A549 (cell line): Measurements from ENCODE around the gene PTPRG. TPM values are rescaled to one million over a fixed set of nuclear protein-coding genes. Genes with fewer than 3 reads are reported as not detected.

Experiments
- ATAC-seq, 2 experiments: fragments of 200-7000 bp in 1 of 2; fragments of >200 bp in 1 of 2; cut with Nextera tagmentation in 1 of 2; cut with Tn5 transposase in 1 of 2; 3 replicates each; pipeline versions ENCODE4 v1.8.0 to v1.9.1; 2018 to 2020; ENCODE audit warnings: mild to moderate bottlenecking in 1 of 2, moderate library complexity in 1 of 2
- CTCF ChIA-PET: fragments of 300-600 bp; sonication (Branson Sonifier 250); formaldehyde crosslinking; extraction: SDS; loops from one replicate; lab custom pipeline; 2021; ENCODE audit warnings: antibody characterized with exemption, inconsistent platforms; lab: Yijun Ruan, JAX
- POLR2A ChIA-PET: fragments of 350-600 bp; formaldehyde crosslinking; extraction: SDS; loops from one replicate; lab custom pipeline; 2021; ENCODE audit warnings: antibody characterized with exemption, inconsistent platforms; lab: Yijun Ruan, JAX
- DNase-seq, 2 experiments: peaks; one replicate each; pipeline versions ENCODE4 v3.0.0 to v3.0.0-alpha.2; 2011 to 2016; ENCODE audit warnings: low read depth in 1 of 2, low spot score in 1 of 2
- FAIRE-seq: peaks from 2 replicates; lab custom pipeline; 2011; peaks lifted over from hg19 to GRCh38; lab: Jason Lieb, UNC
- H3K27ac ChIP-seq, 2 experiments: fragments of >200 bp; sonication (Bioruptor Twin); formaldehyde crosslinking; 3 replicates each; pipeline ENCODE4 v1.5.1; 2016 to 2017
- H3K4me1 ChIP-seq: fragments of >200 bp; sonication (Bioruptor Twin); formaldehyde crosslinking; 3 replicates; pipeline ENCODE4 v1.6.1; 2016
- H3K4me2 ChIP-seq: fragments of >200 bp; sonication (Bioruptor Twin); formaldehyde crosslinking; 3 replicates; pipeline ENCODE4 v1.6.1; 2016
- H3K4me3 ChIP-seq: fragments of >200 bp; sonication (Bioruptor Twin); formaldehyde crosslinking; 3 replicates; pipeline ENCODE4 v1.5.1; 2016
- H3K9me3 ChIP-seq: fragments of >200 bp; sonication (Bioruptor Twin); formaldehyde crosslinking; 3 replicates; pipeline ENCODE4 v1.6.1; 2016
- ATOH8 ChIP-seq: fragments of 250-450 bp; sonication (Bioruptor Pico); IDR thresholded peaks from 2 replicates; pipeline ENCODE4 v1.5.0; 2020; ENCODE audit warnings: low read depth, mild to moderate bottlenecking, moderate library complexity
- CBX2 ChIP-seq: fragments of 200-600 bp; sonication (generic); IDR thresholded peaks from 2 replicates; pipeline ENCODE4 v1.6.1; 2016; ENCODE audit warnings: low read depth, mild to moderate bottlenecking, borderline replicate concordance
- CTCF ChIP-seq: fragments of >200 bp; sonication (Bioruptor Twin); formaldehyde crosslinking; IDR thresholded peaks from 3 replicates; pipeline ENCODE4 v1.5.1; 2016
- E2F6 ChIP-seq: IDR thresholded peaks from 2 replicates; pipeline ENCODE4 v1.6.1; 2012; ENCODE audit warnings: low read depth, borderline replicate concordance
- EHF ChIP-seq: fragments of 250-450 bp; sonication (Bioruptor Pico); IDR thresholded peaks from 2 replicates; pipeline ENCODE4 v1.5.0; 2020; ENCODE audit warnings: mild to moderate bottlenecking
- ELK1 ChIP-seq: fragments of 150-350 bp; IDR thresholded peaks from 2 replicates; pipeline ENCODE4 v1.6.1; 2014; ENCODE audit warnings: low read depth, mild to moderate bottlenecking, low read length
- HOXB5 ChIP-seq: fragments of 250-450 bp; sonication (Bioruptor Pico); IDR thresholded peaks from 2 replicates; pipeline ENCODE4 v1.5.0; 2020; ENCODE audit warnings: mild to moderate bottlenecking, moderate library complexity
- JUNB ChIP-seq: fragments of >200 bp; sonication (Bioruptor Twin); formaldehyde crosslinking; IDR thresholded peaks from 2 replicates; pipeline ENCODE4 v1.6.1; 2016
- MAFK ChIP-seq: fragments of 450-650 bp; IDR thresholded peaks from 2 replicates; pipeline ENCODE4 v1.6.1; 2014; ENCODE audit not compliant: partially characterized antibody
- MYC ChIP-seq: IDR thresholded peaks from 2 replicates; pipeline ENCODE4 v1.6.1; 2012; ENCODE audit warnings: mild to moderate bottlenecking, inconsistent platforms, low read length, improper control_type of control experiment, borderline replicate concordance
- NPAS2 ChIP-seq: fragments of 250-450 bp; sonication (Bioruptor Pico); IDR thresholded peaks from 2 replicates; pipeline ENCODE4 v1.8.0; 2022; ENCODE audit warnings: mild to moderate bottlenecking, moderate library complexity, borderline replicate concordance
- PHF8 ChIP-seq: fragments of 200-600 bp; sonication (generic); IDR thresholded peaks from 2 replicates; pipeline ENCODE4 v1.6.1; 2016; ENCODE audit warnings: low read depth, mild to moderate bottlenecking, antibody characterized with exemption, moderate library complexity, borderline replicate concordance
- RFX5 ChIP-seq: fragments of 450-650 bp; IDR thresholded peaks from 2 replicates; pipeline ENCODE4 v1.7.1; 2014; ENCODE audit warnings: antibody characterized with exemption, mild to moderate bottlenecking, moderate library complexity
- SREBF2 ChIP-seq: fragments of 450-650 bp; IDR thresholded peaks from 2 replicates; pipeline ENCODE4 v1.6.1; 2014; ENCODE audit warnings: mild to moderate bottlenecking, moderate library complexity
- USF2 ChIP-seq: fragments of 450-650 bp; IDR thresholded peaks from 2 replicates; pipeline ENCODE4 v1.6.1; 2014; ENCODE audit warnings: antibody characterized with exemption
- ZFP36 ChIP-seq: fragments of 450-650 bp; IDR thresholded peaks from 2 replicates; pipeline ENCODE4 v1.6.1; 2014; ENCODE audit warnings: borderline replicate concordance; ENCODE audit not compliant: partially characterized antibody
- ZSCAN20 ChIP-seq: fragments of 250-450 bp; sonication (Bioruptor Pico); IDR thresholded peaks from 2 replicates; pipeline ENCODE4 v1.8.0; 2022; ENCODE audit warnings: mild to moderate bottlenecking, moderate library complexity
- WGBS: methylation state at CpG from one replicate; pipeline ENCODE4 v1.1.6; 2017; ENCODE audit errors: missing lambda C conversion rate; 5-methylcytosine and 5-hydroxymethylcytosine counted together
- polyA plus RNA-seq, 4 experiments: library from polyadenylated mRNA; depleted of rRNA in 3 of 4; stranded (reverse); fragments of >200 nt; fragmentation: RNase III in 1 of 4; extraction: RNeasy Plus Mini Kit Qiagen cat#74134 plus additional on column Dnase treatment in 1 of 4; gene quantifications; 2 replicates in 3 of 4; 3 replicates in 1 of 4; pipeline ENCODE4 v1.2.3, GENCODE V29; 2011 to 2017

The PTPRG gene
- polyA plus RNA-seq, 2 of the 4 experiments (the other 2 are of a cell fraction) = 4.5 to 4.8 TPM

- Histone ChIP-seq H3K4me3 (no peak overlapping the region), H3K4me1 (no peaks in the 10 kb centered on the region), H3K27ac (no peak overlapping the region), H3K4me2 (no peak overlapping the region), H3K9me3 (no peaks in the 10 kb centered on the region)
- no peak for TF ChIP-seq E2F6
- no peak for TF ChIP-seq RFX5
- no peak for TF ChIP-seq ELK1
- POLR2A ChIA-PET = no interaction called here
- no peak for DNase-seq
- FAIRE-seq = no peak
- CTCF ChIA-PET = no interaction called here
- WGBS = 53% methylated on average over 6 of the region's 6 CpGs
- ATAC-seq = no peak
Observed at GRCh38 chr3:61777483-61777882, 216.1 kb downstream of the PTPRG start.

GRCh38 chr3:61778095-61778494, 216.7 kb downstream of the PTPRG start:
- POLR2A ChIA-PET = no interaction called here
- Histone ChIP-seq H3K4me2 (no peak overlapping the region), H3K9me3 (no peaks in the 10 kb centered on the region), H3K27ac (no peak overlapping the region)
- ATAC-seq = no peak
- FAIRE-seq = no peak
- 47% methylated on average over 5 of the region's 5 CpGs for WGBS
- CTCF ChIA-PET = no interaction called here
- TF ChIP-seq CTCF = no peak
- TF ChIP-seq CBX2 = no peak
- TF ChIP-seq ZSCAN20 (CRISPR knock-in tag) = no peak
- no peak for TF ChIP-seq MAFK
- no peak for TF ChIP-seq HOXB5
- no peak for TF ChIP-seq ZFP36
- TF ChIP-seq ATOH8 (CRISPR knock-in tag) = no peak
- no peak for TF ChIP-seq SREBF2
- no peak for TF ChIP-seq NPAS2 (CRISPR knock-in tag)
- TF ChIP-seq EHF (CRISPR knock-in tag) = no peak
- TF ChIP-seq, all 56 proteins: peak for 0
- Histone ChIP-seq H3K4me1 (no peaks in the 10 kb centered on the region), H3K4me3 (no peak overlapping the region)
- DNase-seq = no peak

- Histone ChIP-seq H3K4me2 (no peak overlapping the region), H3K4me1 (no peaks in the 10 kb centered on the region), H3K9me3 (no peaks in the 10 kb centered on the region), H3K27ac (no peak overlapping the region), H3K4me3 (no peak overlapping the region)
- ChIA-PET POLR2A (no interaction called here), CTCF (no interaction called here)
- WGBS = 40% methylated on average over 2 of the region's 2 CpGs
- TF ChIP-seq USF2 (no peak), JUNB (no peak), PHF8 (no peak), MYC (no peak)
- no peak for ATAC-seq
- FAIRE-seq = no peak
- no peak for DNase-seq
Observed at GRCh38 chr3:61780016-61780415, 218.6 kb downstream of the PTPRG start.
